WTC11 (cell line): ENCODE results near the gene CDH12. TPM values are rescaled to one million over a fixed set of nuclear protein-coding genes. Genes with fewer than 3 reads are reported as not detected.

Source experiments
- ATAC-seq: fragments of 200-7000 bp; cut with Tn5 transposase; 2 replicates; pipeline ENCODE4 v1.10.0; 2021; ENCODE audit warnings: mild to moderate bottlenecking, moderate library complexity
- CTCF ChIA-PET: fragments of 300-600 bp; sonication (Branson Sonifier 250); formaldehyde crosslinking; loops from one replicate; lab custom pipeline; 2021; ENCODE audit warnings: antibody characterized with exemption; lab: Charles Lee
- POLR2A ChIA-PET: fragments of 350-600 bp; sonication (Branson Sonifier 250); formaldehyde crosslinking; loops from one replicate; lab custom pipeline; 2021; ENCODE audit warnings: antibody characterized with exemption; lab: Charles Lee
- DNase-seq: peaks from one replicate; pipeline ENCODE4 v3.0.0; 2021; ENCODE audit warnings: low spot score
- H3K27ac Mint-ChIP-seq: 2 replicates; pipeline ENCODE4 v1.8.0; 2021; ENCODE audit warnings: mixed read lengths
- H3K27me3 Mint-ChIP-seq: 2 replicates; pipeline ENCODE4 v1.8.0; 2021; ENCODE audit warnings: low read depth, mild to moderate bottlenecking, moderate library complexity, mixed read lengths
- H3K36me3 Mint-ChIP-seq: 2 replicates; pipeline ENCODE4 v1.8.0; 2021; ENCODE audit warnings: mixed read lengths
- H3K4me1 Mint-ChIP-seq: 2 replicates; pipeline ENCODE4 v1.8.0; 2022; ENCODE audit warnings: mixed read lengths
- H3K4me3 Mint-ChIP-seq: 2 replicates; pipeline ENCODE4 v1.8.0; 2021; ENCODE audit warnings: mild to moderate bottlenecking, moderate library complexity, mixed read lengths
- H3K9me3 Mint-ChIP-seq: 2 replicates; pipeline ENCODE4 v1.8.0; 2021; ENCODE audit warnings: mixed read lengths
- ATF6 ChIP-seq: sonication (generic); formaldehyde crosslinking; IDR thresholded peaks from 2 replicates; pipeline ENCODE4 v1.8.1; 2023; ENCODE audit warnings: mild to moderate bottlenecking, missing genetic modification reagents
- EMX1 ChIP-seq: fragments of 250-450 bp; sonication (Bioruptor Pico); IDR thresholded peaks from 2 replicates; pipeline ENCODE4 v1.8.0; 2021; ENCODE audit warnings: mild to moderate bottlenecking
- ETV6 ChIP-seq: sonication (generic); formaldehyde crosslinking; IDR thresholded peaks from 2 replicates; pipeline ENCODE4 v1.8.1; 2022; ENCODE audit warnings: mild to moderate bottlenecking, missing genetic modification reagents
- HMGXB4 ChIP-seq: sonication (generic); formaldehyde crosslinking; IDR thresholded peaks from 2 replicates; pipeline ENCODE4 v1.8.1; 2023; ENCODE audit warnings: mild to moderate bottlenecking, moderate library complexity, missing genetic modification reagents
- MYBL2 ChIP-seq: sonication (generic); formaldehyde crosslinking; IDR thresholded peaks from 2 replicates; pipeline ENCODE4 v1.8.1; 2023; ENCODE audit warnings: mild to moderate bottlenecking, moderate library complexity, missing genetic modification reagents
- NFYB ChIP-seq: sonication (generic); formaldehyde crosslinking; conservative IDR thresholded peaks from 2 replicates; pipeline ENCODE4 v1.8.0; 2022; ENCODE audit warnings: low read depth, missing genetic modification reagents
- NR2C2 ChIP-seq: sonication (generic); formaldehyde crosslinking; IDR thresholded peaks from 2 replicates; pipeline ENCODE4 v1.8.0; 2022; ENCODE audit warnings: mild to moderate bottlenecking, missing genetic modification reagents
- NR3C1 ChIP-seq: sonication (generic); formaldehyde crosslinking; conservative IDR thresholded peaks from 2 replicates; pipeline ENCODE4 v1.8.1; 2023; ENCODE audit warnings: low read depth, mild to moderate bottlenecking, missing genetic modification reagents
- RORB ChIP-seq: fragments of 250-450 bp; sonication (Bioruptor Pico); IDR thresholded peaks from 2 replicates; pipeline ENCODE4 v1.9.0; 2021; ENCODE audit warnings: mild to moderate bottlenecking
- SMAD3 ChIP-seq: sonication (generic); formaldehyde crosslinking; IDR thresholded peaks from 2 replicates; pipeline ENCODE4 v1.8.0; 2022; ENCODE audit warnings: missing genetic modification reagents, mild to moderate bottlenecking, borderline replicate concordance
- SP1 ChIP-seq: sonication (generic); formaldehyde crosslinking; conservative IDR thresholded peaks from 2 replicates; pipeline ENCODE4 v1.8.1; 2022; ENCODE audit warnings: missing genetic modification reagents
- TEAD1 ChIP-seq: sonication (generic); formaldehyde crosslinking; IDR thresholded peaks from 2 replicates; pipeline ENCODE4 v1.8.0; 2022; ENCODE audit warnings: mild to moderate bottlenecking, missing genetic modification reagents
- ZNF138 ChIP-seq: sonication (generic); formaldehyde crosslinking; conservative IDR thresholded peaks from 2 replicates; pipeline ENCODE4 v1.8.1; 2022; ENCODE audit warnings: mild to moderate bottlenecking, moderate library complexity, missing genetic modification reagents
- ZNF219 ChIP-seq: sonication (generic); formaldehyde crosslinking; IDR thresholded peaks from 2 replicates; pipeline ENCODE4 v1.8.0; 2023; ENCODE audit warnings: missing genetic modification reagents, mild to moderate bottlenecking, borderline replicate concordance
- ZNF263 ChIP-seq: sonication (generic); formaldehyde crosslinking; IDR thresholded peaks from 2 replicates; pipeline ENCODE4 v1.8.1; 2022; ENCODE audit warnings: low read depth, mild to moderate bottlenecking, moderate library complexity, missing genetic modification reagents
- ZNF396 ChIP-seq: fragments of 250-450 bp; sonication (Bioruptor Pico); IDR thresholded peaks from 2 replicates; pipeline ENCODE4 v1.8.0; 2021; ENCODE audit warnings: mild to moderate bottlenecking, moderate library complexity, borderline replicate concordance
- total RNA-seq: library from RNA; stranded (reverse); gene quantifications from 3 replicates; pipeline ENCODE4 v1.2.3, GENCODE V29; 2021
- TF ChIP-seq, protein P1 (sequence below): sonication (generic); formaldehyde crosslinking; conservative IDR thresholded peaks from 2 replicates; pipeline ENCODE4 v1.8.1; 2022; ENCODE audit warnings: mild to moderate bottlenecking, missing genetic modification reagents
- TF ChIP-seq, protein P2 (sequence below): sonication (generic); formaldehyde crosslinking; IDR thresholded peaks from 2 replicates; pipeline ENCODE4 v1.8.1; 2022; ENCODE audit warnings: low read depth, mild to moderate bottlenecking, moderate library complexity, missing genetic modification reagents, borderline replicate concordance
- TF ChIP-seq, protein P3 (sequence below): fragments of 200-600 bp; IDR thresholded peaks from 2 replicates; pipeline ENCODE4 v1.8.0; 2022; ENCODE audit warnings: antibody characterized with exemption
- TF ChIP-seq, protein P4 (sequence below): fragments of 250-450 bp; sonication (Bioruptor Pico); IDR thresholded peaks from 2 replicates; pipeline ENCODE4 v1.8.0; 2021; ENCODE audit warnings: mild to moderate bottlenecking

The CDH12 gene
- total RNA-seq, 1 experiment from 2014 or later, result not detected

- Mint-ChIP-seq H3K27me3 (no peaks in the 10 kb centered on the region), H3K36me3 (no peaks in the 10 kb centered on the region), H3K27ac (no peak overlapping the region), H3K4me1 (0 out of 2 replicates have a peak, but pooled peaks cover 7% of the 10 kb centered on the region), H3K4me3 (no peak overlapping the region), H3K9me3 (peaks cover 23% of the 10 kb centered on the region)
- ATAC-seq (no peak), DNase-seq (no peak)
- POLR2A ChIA-PET, result no interaction called here
- CTCF ChIA-PET, result interaction anchor here (1.5 kb wide), 1 partner anchor 8 kb away, joined by 3 read pairs; no protein-coding TSS in a partner anchor
- no peak for TF ChIP-seq EMX1 (CRISPR knock-in tag)
- TF ChIP-seq TEAD1 (CRISPR knock-in tag), result no peak
- TF ChIP-seq ATF6 (CRISPR knock-in tag), result no peak
- TF ChIP-seq RORB (CRISPR knock-in tag), result no peak
- no peak for TF ChIP-seq NR3C1
- no peak for TF ChIP-seq ZNF263 (CRISPR knock-in tag)
- TF ChIP-seq SMAD3 (CRISPR knock-in tag), result no peak
- no peak for TF ChIP-seq ZNF396 (CRISPR knock-in tag)
- TF ChIP-seq, protein P1, sequence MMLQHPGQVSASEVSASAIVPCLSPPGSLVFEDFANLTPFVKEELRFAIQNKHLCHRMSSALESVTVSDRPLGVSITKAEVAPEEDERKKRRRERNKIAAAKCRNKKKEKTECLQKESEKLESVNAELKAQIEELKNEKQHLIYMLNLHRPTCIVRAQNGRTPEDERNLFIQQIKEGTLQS (CRISPR knock-in tag), result no peak
- TF ChIP-seq SP1 (CRISPR knock-in tag), result no peak
- no peak for TF ChIP-seq ETV6 (CRISPR knock-in tag)
- TF ChIP-seq, protein P2, sequence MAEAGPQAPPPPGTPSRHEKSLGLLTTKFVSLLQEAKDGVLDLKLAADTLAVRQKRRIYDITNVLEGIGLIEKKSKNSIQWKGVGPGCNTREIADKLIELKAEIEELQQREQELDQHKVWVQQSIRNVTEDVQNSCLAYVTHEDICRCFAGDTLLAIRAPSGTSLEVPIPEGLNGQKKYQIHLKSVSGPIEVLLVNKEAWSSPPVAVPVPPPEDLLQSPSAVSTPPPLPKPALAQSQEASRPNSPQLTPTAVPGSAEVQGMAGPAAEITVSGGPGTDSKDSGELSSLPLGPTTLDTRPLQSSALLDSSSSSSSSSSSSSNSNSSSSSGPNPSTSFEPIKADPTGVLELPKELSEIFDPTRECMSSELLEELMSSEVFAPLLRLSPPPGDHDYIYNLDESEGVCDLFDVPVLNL (CRISPR knock-in tag), result no peak
- TF ChIP-seq, protein P3, sequence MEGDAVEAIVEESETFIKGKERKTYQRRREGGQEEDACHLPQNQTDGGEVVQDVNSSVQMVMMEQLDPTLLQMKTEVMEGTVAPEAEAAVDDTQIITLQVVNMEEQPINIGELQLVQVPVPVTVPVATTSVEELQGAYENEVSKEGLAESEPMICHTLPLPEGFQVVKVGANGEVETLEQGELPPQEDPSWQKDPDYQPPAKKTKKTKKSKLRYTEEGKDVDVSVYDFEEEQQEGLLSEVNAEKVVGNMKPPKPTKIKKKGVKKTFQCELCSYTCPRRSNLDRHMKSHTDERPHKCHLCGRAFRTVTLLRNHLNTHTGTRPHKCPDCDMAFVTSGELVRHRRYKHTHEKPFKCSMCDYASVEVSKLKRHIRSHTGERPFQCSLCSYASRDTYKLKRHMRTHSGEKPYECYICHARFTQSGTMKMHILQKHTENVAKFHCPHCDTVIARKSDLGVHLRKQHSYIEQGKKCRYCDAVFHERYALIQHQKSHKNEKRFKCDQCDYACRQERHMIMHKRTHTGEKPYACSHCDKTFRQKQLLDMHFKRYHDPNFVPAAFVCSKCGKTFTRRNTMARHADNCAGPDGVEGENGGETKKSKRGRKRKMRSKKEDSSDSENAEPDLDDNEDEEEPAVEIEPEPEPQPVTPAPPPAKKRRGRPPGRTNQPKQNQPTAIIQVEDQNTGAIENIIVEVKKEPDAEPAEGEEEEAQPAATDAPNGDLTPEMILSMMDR, result no peak
- TF ChIP-seq ZNF138 (CRISPR knock-in tag), result no peak
- no peak for TF ChIP-seq HMGXB4 (CRISPR knock-in tag)
- TF ChIP-seq, protein P4, sequence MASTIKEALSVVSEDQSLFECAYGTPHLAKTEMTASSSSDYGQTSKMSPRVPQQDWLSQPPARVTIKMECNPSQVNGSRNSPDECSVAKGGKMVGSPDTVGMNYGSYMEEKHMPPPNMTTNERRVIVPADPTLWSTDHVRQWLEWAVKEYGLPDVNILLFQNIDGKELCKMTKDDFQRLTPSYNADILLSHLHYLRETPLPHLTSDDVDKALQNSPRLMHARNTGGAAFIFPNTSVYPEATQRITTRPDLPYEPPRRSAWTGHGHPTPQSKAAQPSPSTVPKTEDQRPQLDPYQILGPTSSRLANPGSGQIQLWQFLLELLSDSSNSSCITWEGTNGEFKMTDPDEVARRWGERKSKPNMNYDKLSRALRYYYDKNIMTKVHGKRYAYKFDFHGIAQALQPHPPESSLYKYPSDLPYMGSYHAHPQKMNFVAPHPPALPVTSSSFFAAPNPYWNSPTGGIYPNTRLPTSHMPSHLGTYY (CRISPR knock-in tag), result no peak
- TF ChIP-seq NFYB (CRISPR knock-in tag), result no peak
- no peak for TF ChIP-seq ZNF219 (CRISPR knock-in tag)
- no peak for TF ChIP-seq NR2C2 (CRISPR knock-in tag)
- no peak for TF ChIP-seq MYBL2 (CRISPR knock-in tag)
These were observed 1051.0 kb downstream of the CDH12 start for GRCh38 chr5:21802100-21802499.
